HEK293 (cell line): Measurements from ENCODE around the gene HSD17B12.

ENCODE experiments used
- CTCF ChIA-PET: fragments of 350-600 bp; formaldehyde crosslinking; extraction: SDS; loops from one replicate; lab custom pipeline; 2021; ENCODE audit warnings: antibody characterized with exemption; lab: Yijun Ruan, JAX
- POLR2A ChIA-PET: fragments of 300-600 bp; formaldehyde crosslinking; extraction: SDS; loops from one replicate; lab custom pipeline; 2020; ENCODE audit warnings: antibody characterized with exemption, inconsistent platforms; lab: Yijun Ruan, JAX
- H3K27ac ChIP-seq: fragments of 200-500 bp; sonication (Bioruptor generic); 2 replicates; pipeline ENCODE4 v1.5.1; 2014; ENCODE audit warnings: low read depth, low read length, control low read depth, inconsistent platforms; ENCODE audit errors: extremely low read depth
- H3K36me3 ChIP-seq, 2 experiments: fragments of 200-500 bp in 1 of 2; sonication (Bioruptor generic) in 1 of 2; 1 replicate in 1 of 2; 2 replicates in 1 of 2; pipeline ENCODE4 v1.5.1; 2014 to 2017; ENCODE audit warnings: inconsistent platforms in 2 of 2, low read length in 2 of 2; ENCODE audit not compliant: control insufficient read depth in 2 of 2, insufficient read depth in 1 of 2
- H3K4me1 ChIP-seq: fragments of 200-500 bp; sonication (Bioruptor generic); 2 replicates; pipeline ENCODE4 v1.5.1; 2014; ENCODE audit warnings: mild to moderate bottlenecking, low read length, inconsistent platforms; ENCODE audit not compliant: control insufficient read depth, insufficient read depth
- H3K4me3 ChIP-seq: 2 replicates; pipeline ENCODE4 v1.5.1; 2011; ENCODE audit warnings: low read depth, mild to moderate bottlenecking, control low read depth, low read length, moderate library complexity
- H3K9me3 ChIP-seq: fragments of 200-500 bp; sonication (Bioruptor generic); 2 replicates; pipeline ENCODE4 v1.5.1; 2014; ENCODE audit warnings: low read depth, low read length, inconsistent platforms; ENCODE audit not compliant: control insufficient read depth, insufficient read depth
- BCL11B ChIP-seq: fragments of 450-650 bp; formaldehyde crosslinking; IDR thresholded peaks from 2 replicates; pipeline ENCODE4 v1.5.1; 2016; ENCODE audit warnings: low read depth, missing biosample characterization, missing genetic modification characterization
- SCRT1 ChIP-seq: fragments of 450-650 bp; formaldehyde crosslinking; IDR thresholded peaks from 2 replicates; pipeline ENCODE4 v1.5.1; 2016; ENCODE audit warnings: missing biosample characterization, missing genetic modification characterization, borderline replicate concordance
- ZFHX2 ChIP-seq: fragments of 450-650 bp; formaldehyde crosslinking; conservative IDR thresholded peaks from 2 replicates; pipeline ENCODE4 v1.5.1; 2016; ENCODE audit warnings: missing biosample characterization, missing genetic modification characterization
- ZNF121 ChIP-seq: fragments of 450-650 bp; formaldehyde crosslinking; IDR thresholded peaks from 2 replicates; pipeline ENCODE4 v1.5.1; 2016; ENCODE audit warnings: missing biosample characterization, missing genetic modification characterization
- ZNF138 ChIP-seq: fragments of 450-650 bp; formaldehyde crosslinking; IDR thresholded peaks from 2 replicates; pipeline ENCODE4 v1.5.1; 2016; ENCODE audit warnings: missing biosample characterization, missing genetic modification characterization, borderline replicate concordance
- ZNF140 ChIP-seq: fragments of 450-650 bp; formaldehyde crosslinking; IDR thresholded peaks from 2 replicates; pipeline ENCODE4 v1.5.1; 2016; ENCODE audit warnings: missing biosample characterization, missing genetic modification characterization
- ZNF157 ChIP-seq: fragments of 450-650 bp; formaldehyde crosslinking; IDR thresholded peaks from 2 replicates; pipeline ENCODE4 v1.5.1; 2016; ENCODE audit warnings: missing biosample characterization, missing genetic modification characterization
- ZNF175 ChIP-seq: fragments of 450-650 bp; formaldehyde crosslinking; IDR thresholded peaks from 2 replicates; pipeline ENCODE4 v1.5.1; 2016; ENCODE audit warnings: missing biosample characterization, missing genetic modification characterization
- ZNF214 ChIP-seq: fragments of 450-650 bp; formaldehyde crosslinking; IDR thresholded peaks from 2 replicates; pipeline ENCODE4 v1.5.1; 2017; ENCODE audit warnings: missing biosample characterization, mild to moderate bottlenecking, missing genetic modification characterization, borderline replicate concordance
- ZNF248 ChIP-seq: fragments of 450-650 bp; formaldehyde crosslinking; IDR thresholded peaks from 2 replicates; pipeline ENCODE4 v1.5.1; 2017; ENCODE audit warnings: missing biosample characterization, missing genetic modification characterization
- ZNF302 ChIP-seq: fragments of 450-650 bp; formaldehyde crosslinking; IDR thresholded peaks from 2 replicates; pipeline ENCODE4 v1.5.1; 2016; ENCODE audit warnings: missing biosample characterization, missing genetic modification characterization, low read depth
- ZNF366 ChIP-seq: fragments of 450-650 bp; formaldehyde crosslinking; conservative IDR thresholded peaks from 2 replicates; pipeline ENCODE4 v1.5.1; 2016; ENCODE audit warnings: missing biosample characterization, missing genetic modification characterization
- ZNF416 ChIP-seq: fragments of 450-650 bp; formaldehyde crosslinking; IDR thresholded peaks from 2 replicates; pipeline ENCODE4 v1.5.1; 2016; ENCODE audit warnings: missing biosample characterization, missing genetic modification characterization
- ZNF529 ChIP-seq: fragments of 450-650 bp; formaldehyde crosslinking; IDR thresholded peaks from 2 replicates; pipeline ENCODE4 v1.5.1; 2017; ENCODE audit warnings: missing genetic modification characterization, missing biosample characterization; ENCODE audit not compliant: insufficient replicate concordance
- ZNF544 ChIP-seq: fragments of 450-650 bp; formaldehyde crosslinking; IDR thresholded peaks from 2 replicates; pipeline ENCODE4 v1.5.0; 2017; ENCODE audit warnings: missing biosample characterization, missing genetic modification characterization
- ZNF548 ChIP-seq: fragments of 450-650 bp; formaldehyde crosslinking; IDR thresholded peaks from 2 replicates; pipeline ENCODE4 v1.5.1; 2016; ENCODE audit warnings: missing biosample characterization, missing genetic modification characterization
- ZNF558 ChIP-seq: fragments of 450-650 bp; formaldehyde crosslinking; IDR thresholded peaks from 2 replicates; pipeline ENCODE4 v1.5.1; 2016; ENCODE audit warnings: missing biosample characterization, missing genetic modification characterization
- ZNF626 ChIP-seq: fragments of 450-650 bp; sonication (Bioruptor Pico); formaldehyde crosslinking; IDR thresholded peaks from 2 replicates; pipeline ENCODE4 v1.5.1; 2018; ENCODE audit warnings: missing biosample characterization, missing genetic modification characterization, inconsistent platforms
- ZNF664 ChIP-seq: fragments of 450-650 bp; formaldehyde crosslinking; IDR thresholded peaks from 2 replicates; pipeline ENCODE4 v1.5.1; 2016; ENCODE audit warnings: missing biosample characterization, missing genetic modification characterization
- ZNF701 ChIP-seq: fragments of 450-650 bp; formaldehyde crosslinking; IDR thresholded peaks from 2 replicates; pipeline ENCODE4 v1.5.1; 2016; ENCODE audit warnings: missing biosample characterization, missing genetic modification characterization
- ZNF707 ChIP-seq: fragments of 450-650 bp; formaldehyde crosslinking; IDR thresholded peaks from 2 replicates; pipeline ENCODE4 v1.5.1; 2016; ENCODE audit warnings: missing biosample characterization, missing genetic modification characterization
- TF ChIP-seq, protein P1 (sequence below): fragments of 450-650 bp; formaldehyde crosslinking; IDR thresholded peaks from 2 replicates; pipeline ENCODE4 v1.5.1; 2016; ENCODE audit warnings: missing biosample characterization, missing genetic modification characterization
- TF ChIP-seq, protein P2 (sequence below): fragments of 450-650 bp; formaldehyde crosslinking; IDR thresholded peaks from 2 replicates; pipeline ENCODE4 v1.5.1; 2017; ENCODE audit warnings: missing biosample characterization, missing genetic modification characterization
- TF ChIP-seq, protein P3 (sequence below): fragments of 450-650 bp; formaldehyde crosslinking; IDR thresholded peaks from 2 replicates; pipeline ENCODE4 v1.5.1; 2016; ENCODE audit warnings: missing biosample characterization, missing genetic modification characterization

HSD17B12 gene

DNA sequence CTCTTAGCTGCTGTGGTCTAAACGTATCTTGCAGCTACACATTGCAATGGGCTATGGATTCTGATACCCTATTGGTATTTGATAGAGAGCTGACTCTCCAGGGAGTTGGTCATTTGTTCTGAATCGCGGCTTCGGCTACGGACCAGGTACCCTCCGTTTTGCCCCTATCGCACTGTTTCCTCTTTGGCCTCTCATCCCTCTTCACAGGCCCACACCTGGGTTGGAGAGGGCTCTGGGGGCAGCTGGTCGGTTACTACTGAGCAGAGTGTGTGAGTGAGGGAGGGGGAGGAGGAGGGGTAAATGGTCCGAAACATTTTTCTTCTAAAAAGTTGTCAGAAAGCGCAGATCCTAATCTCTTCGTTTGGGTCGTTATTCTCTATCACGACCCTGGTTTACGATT lies 48.8 kb upstream of the HSD17B12 start (continued):
- TF ChIP-seq, protein P1, sequence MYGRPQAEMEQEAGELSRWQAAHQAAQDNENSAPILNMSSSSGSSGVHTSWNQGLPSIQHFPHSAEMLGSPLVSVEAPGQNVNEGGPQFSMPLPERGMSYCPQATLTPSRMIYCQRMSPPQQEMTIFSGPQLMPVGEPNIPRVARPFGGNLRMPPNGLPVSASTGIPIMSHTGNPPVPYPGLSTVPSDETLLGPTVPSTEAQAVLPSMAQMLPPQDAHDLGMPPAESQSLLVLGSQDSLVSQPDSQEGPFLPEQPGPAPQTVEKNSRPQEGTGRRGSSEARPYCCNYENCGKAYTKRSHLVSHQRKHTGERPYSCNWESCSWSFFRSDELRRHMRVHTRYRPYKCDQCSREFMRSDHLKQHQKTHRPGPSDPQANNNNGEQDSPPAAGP (tag by site-specific recombination): no peak
- TF ChIP-seq ZNF626 (no peak), ZFHX2 (tag by site-specific recombination) (no peak), ZNF140 (tag by site-specific recombination) (no peak)

DNA sequence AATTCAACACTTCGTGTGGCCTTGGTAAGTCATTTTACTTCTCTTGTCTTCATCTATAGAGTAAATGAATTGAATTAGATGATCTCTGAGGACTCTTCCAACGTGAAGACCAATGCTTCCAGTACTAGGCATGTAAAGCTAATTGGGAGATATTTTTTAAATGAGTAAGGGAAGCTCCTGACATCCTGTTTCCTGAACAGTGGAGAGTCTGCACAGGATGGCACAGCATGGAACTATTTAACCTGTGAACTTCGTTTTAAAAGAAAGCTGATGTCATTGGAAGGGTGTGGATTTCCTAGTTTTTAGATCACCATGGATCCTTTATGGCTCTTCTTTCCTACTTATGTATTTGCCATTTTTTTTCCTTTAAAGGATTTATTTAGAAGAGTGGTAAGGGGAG lies 48.4 kb upstream of the HSD17B12 start:
- no peak overlapping the region for H3K4me3 ChIP-seq
- ChIA-PET CTCF (interaction anchor here (0.6 to 0.8 kb wide), 2 partner anchors 56 to 146 kb away, joined by 3 read pairs; no protein-coding TSS in a partner anchor), POLR2A (no interaction called here)
- TF ChIP-seq ZNF544 (tag by site-specific recombination) (no peak), ZNF366 (tag by site-specific recombination) (no peak), ZNF416 (tag by site-specific recombination) (no peak), ZNF707 (no peak), ZNF157 (tag by site-specific recombination) (no peak), ZNF175 (tag by site-specific recombination) (no peak), ZNF664 (no peak), ZNF558 (no peak), ZNF248 (tag by site-specific recombination) (no peak), ZNF214 (tag by site-specific recombination) (no peak), ZNF701 (tag by site-specific recombination) (no peak), ZNF302 (tag by site-specific recombination) (no peak)
- no peaks in the 10 kb centered on the region for H3K36me3 ChIP-seq
- H3K9me3 ChIP-seq: no peaks in the 10 kb centered on the region
- no peak overlapping the region for H3K27ac ChIP-seq
- H3K4me1 ChIP-seq: no peaks in the 10 kb centered on the region

DNA sequence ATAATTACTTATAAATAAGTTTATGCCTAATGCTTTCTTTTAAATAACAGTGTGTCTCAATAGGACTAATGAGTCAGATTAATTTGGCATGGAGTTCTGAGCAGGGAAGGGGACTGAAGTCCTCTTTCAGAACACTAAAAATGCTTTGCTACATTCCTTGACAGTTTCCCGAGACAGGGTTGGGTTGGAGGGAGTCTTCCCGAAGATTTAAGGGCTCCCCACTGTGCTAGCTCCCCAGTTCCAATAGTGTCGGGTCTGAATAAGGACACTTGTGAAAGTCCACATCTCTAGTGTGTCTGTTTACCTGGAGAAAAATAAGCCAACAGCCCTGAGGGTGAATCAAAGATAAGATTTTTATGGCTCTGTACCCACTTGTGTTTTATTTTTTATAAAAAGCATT lies 41.8 kb upstream of the HSD17B12 start:
- H3K4me1 ChIP-seq: no peaks in the 10 kb centered on the region
- CTCF ChIA-PET: interaction anchor here (1.2 kb wide), 1 partner anchor 33 kb away, joined by 3 read pairs; no protein-coding TSS in a partner anchor

More for the DNA sequence above, 41.8 kb upstream of the HSD17B12 start:
- no peaks in the 10 kb centered on the region for H3K9me3 ChIP-seq
- no peak overlapping the region for H3K27ac ChIP-seq
- TF ChIP-seq ZNF548 (no peak), ZNF138 (tag by site-specific recombination) (no peak), ZNF121 (tag by site-specific recombination) (no peak), ZNF529 (tag by site-specific recombination) (no peak), SCRT1 (tag by site-specific recombination) (no peak), ZNF302 (tag by site-specific recombination) (no peak), ZNF701 (tag by site-specific recombination) (no peak), BCL11B (tag by site-specific recombination) (no peak)
- TF ChIP-seq, protein P2, sequence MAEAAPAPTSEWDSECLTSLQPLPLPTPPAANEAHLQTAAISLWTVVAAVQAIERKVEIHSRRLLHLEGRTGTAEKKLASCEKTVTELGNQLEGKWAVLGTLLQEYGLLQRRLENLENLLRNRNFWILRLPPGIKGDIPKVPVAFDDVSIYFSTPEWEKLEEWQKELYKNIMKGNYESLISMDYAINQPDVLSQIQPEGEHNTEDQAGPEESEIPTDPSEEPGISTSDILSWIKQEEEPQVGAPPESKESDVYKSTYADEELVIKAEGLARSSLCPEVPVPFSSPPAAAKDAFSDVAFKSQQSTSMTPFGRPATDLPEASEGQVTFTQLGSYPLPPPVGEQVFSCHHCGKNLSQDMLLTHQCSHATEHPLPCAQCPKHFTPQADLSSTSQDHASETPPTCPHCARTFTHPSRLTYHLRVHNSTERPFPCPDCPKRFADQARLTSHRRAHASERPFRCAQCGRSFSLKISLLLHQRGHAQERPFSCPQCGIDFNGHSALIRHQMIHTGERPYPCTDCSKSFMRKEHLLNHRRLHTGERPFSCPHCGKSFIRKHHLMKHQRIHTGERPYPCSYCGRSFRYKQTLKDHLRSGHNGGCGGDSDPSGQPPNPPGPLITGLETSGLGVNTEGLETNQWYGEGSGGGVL: no peak
- TF ChIP-seq, protein P3, sequence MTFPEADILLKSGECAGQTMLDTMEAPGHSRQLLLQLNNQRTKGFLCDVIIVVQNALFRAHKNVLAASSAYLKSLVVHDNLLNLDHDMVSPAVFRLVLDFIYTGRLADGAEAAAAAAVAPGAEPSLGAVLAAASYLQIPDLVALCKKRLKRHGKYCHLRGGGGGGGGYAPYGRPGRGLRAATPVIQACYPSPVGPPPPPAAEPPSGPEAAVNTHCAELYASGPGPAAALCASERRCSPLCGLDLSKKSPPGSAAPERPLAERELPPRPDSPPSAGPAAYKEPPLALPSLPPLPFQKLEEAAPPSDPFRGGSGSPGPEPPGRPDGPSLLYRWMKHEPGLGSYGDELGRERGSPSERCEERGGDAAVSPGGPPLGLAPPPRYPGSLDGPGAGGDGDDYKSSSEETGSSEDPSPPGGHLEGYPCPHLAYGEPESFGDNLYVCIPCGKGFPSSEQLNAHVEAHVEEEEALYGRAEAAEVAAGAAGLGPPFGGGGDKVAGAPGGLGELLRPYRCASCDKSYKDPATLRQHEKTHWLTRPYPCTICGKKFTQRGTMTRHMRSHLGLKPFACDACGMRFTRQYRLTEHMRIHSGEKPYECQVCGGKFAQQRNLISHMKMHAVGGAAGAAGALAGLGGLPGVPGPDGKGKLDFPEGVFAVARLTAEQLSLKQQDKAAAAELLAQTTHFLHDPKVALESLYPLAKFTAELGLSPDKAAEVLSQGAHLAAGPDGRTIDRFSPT (tag by site-specific recombination): no peak
- H3K36me3 ChIP-seq: no peaks in the 10 kb centered on the region
- POLR2A ChIA-PET: no interaction called here
- H3K4me3 ChIP-seq: no peak overlapping the region
